ENCODE results near the gene ZMAT3. TPM values are rescaled to one million over a fixed set of nuclear protein-coding genes. Genes with fewer than 3 reads are reported as not detected.
"Not testable (repeated sequence)": the region's sequence is repeated elsewhere in the genome, so short reads cannot be mapped to it uniquely, and the experiment has no call there.

ZMAT3 gene
- total RNA-seq, 1 donor from 2014 or later: 80.7 TPM

- Mint-ChIP-seq H3K27me3 (ENCODE audit: low read depth) (no peaks in the 10 kb centered on the region), H3K36me3 (ENCODE audit: low read depth) (peaks cover 19% of the 10 kb centered on the region), H3K4me1 (ENCODE audit: low read depth) (peaks cover 21% of the 10 kb centered on the region), H3K9me3 (ENCODE audit: low read depth) (peaks cover 18% of the 10 kb centered on the region), H3K4me3 (ENCODE audit: unreplicated experiment) (no peak overlapping the region), H3K27ac (ENCODE audit: unreplicated experiment) (no peak overlapping the region)
- no peak for DNase-seq (ENCODE audit: low spot score)
- no peak for TF ChIP-seq CTCF (IDR thresholded peaks at IDR 0.05)
Observed at GRCh38 chr3:179038216-179038898, 33.3 kb downstream of the ZMAT3 start.

GRCh38 chr3:179037351-179037750 is 34.3 kb downstream of the ZMAT3 start:
- peaks cover 15% of the 10 kb centered on the region for H3K36me3 Mint-ChIP-seq (ENCODE audit: low read depth)
- no peak overlapping the region for H3K27ac Mint-ChIP-seq (ENCODE audit: unreplicated experiment)
- H3K27me3 Mint-ChIP-seq (ENCODE audit: low read depth): no peaks in the 10 kb centered on the region

GRCh38 chr3:179036626-179037300 is 34.8 kb downstream of the ZMAT3 start:
- H3K27me3 Mint-ChIP-seq (ENCODE audit: low read depth): no peaks in the 10 kb centered on the region
- no peak overlapping the region for H3K27ac Mint-ChIP-seq (ENCODE audit: unreplicated experiment)
- peak overlapping the region; percentile 11 for H3K4me3 Mint-ChIP-seq (ENCODE audit: unreplicated experiment)
- peaks cover 14% of the 10 kb centered on the region for H3K9me3 Mint-ChIP-seq (ENCODE audit: low read depth)
- DNase-seq (ENCODE audit: low spot score): no peak
- peaks cover 15% of the 10 kb centered on the region for H3K36me3 Mint-ChIP-seq (ENCODE audit: low read depth)
- no peak for TF ChIP-seq CTCF (IDR thresholded peaks at IDR 0.05)
- peaks cover 27% of the 10 kb centered on the region for H3K4me1 Mint-ChIP-seq (ENCODE audit: low read depth)

More at GRCh38 chr3:179037351-179037750, 34.3 kb downstream of the ZMAT3 start:
- TF ChIP-seq CTCF (IDR thresholded peaks at IDR 0.05): no peak
- DNase-seq (ENCODE audit: low spot score): peak; percentile 98
- H3K9me3 Mint-ChIP-seq (ENCODE audit: low read depth): peaks cover 14% of the 10 kb centered on the region
- peak overlapping the region; percentile 55 for H3K4me3 Mint-ChIP-seq (ENCODE audit: unreplicated experiment)
- H3K4me1 Mint-ChIP-seq (ENCODE audit: low read depth): peaks cover 27% of the 10 kb centered on the region

- no peaks in the 10 kb centered on the region for H3K27me3 Mint-ChIP-seq (ENCODE audit: low read depth)
- no peak for TF ChIP-seq CTCF (IDR thresholded peaks at IDR 0.05)
- peaks cover 24% of the 10 kb centered on the region for H3K4me1 Mint-ChIP-seq (ENCODE audit: low read depth)
- no peak overlapping the region for H3K27ac Mint-ChIP-seq (ENCODE audit: unreplicated experiment)
- H3K9me3 Mint-ChIP-seq (ENCODE audit: low read depth): peaks cover 13% of the 10 kb centered on the region
- peaks cover 13% of the 10 kb centered on the region for H3K36me3 Mint-ChIP-seq (ENCODE audit: low read depth)
- no peak for DNase-seq (ENCODE audit: low spot score)
- H3K4me3 Mint-ChIP-seq (ENCODE audit: unreplicated experiment): no peak overlapping the region
Observed at GRCh38 chr3:179036226-179036625, 35.4 kb downstream of the ZMAT3 start.

- TF ChIP-seq CTCF (IDR thresholded peaks at IDR 0.05): no peak
- DNase-seq (ENCODE audit: low spot score): no peak
- Mint-ChIP-seq H3K9me3 (ENCODE audit: low read depth) (peaks cover 6% of the 10 kb centered on the region), H3K36me3 (ENCODE audit: low read depth) (peaks cover 9% of the 10 kb centered on the region), H3K4me3 (ENCODE audit: unreplicated experiment) (no peak overlapping the region), H3K27me3 (ENCODE audit: low read depth) (no peaks in the 10 kb centered on the region), H3K27ac (ENCODE audit: unreplicated experiment) (no peak overlapping the region), H3K4me1 (ENCODE audit: low read depth) (peaks cover 18% of the 10 kb centered on the region)
Observed at GRCh38 chr3:179035232-179035631, 36.4 kb downstream of the ZMAT3 start.

GRCh38 chr3:179033304-179033657 is 38.3 kb downstream of the ZMAT3 start:
- not testable (repeated sequence) for DNase-seq (ENCODE audit: low spot score); H3K9me3 Mint-ChIP-seq (ENCODE audit: low read depth); H3K4me3 Mint-ChIP-seq (ENCODE audit: unreplicated experiment); H3K36me3 Mint-ChIP-seq (ENCODE audit: low read depth); H3K27me3 Mint-ChIP-seq (ENCODE audit: low read depth)
- peak overlapping the region; percentile 41 for H3K27ac Mint-ChIP-seq (ENCODE audit: unreplicated experiment)
- H3K4me1 Mint-ChIP-seq (ENCODE audit: low read depth): peaks cover 19% of the 10 kb centered on the region

GRCh38 chr3:179032454-179033303 is 38.9 kb downstream of the ZMAT3 start:
- not testable (repeated sequence) for H3K4me3 Mint-ChIP-seq (ENCODE audit: unreplicated experiment); H3K27me3 Mint-ChIP-seq (ENCODE audit: low read depth); H3K36me3 Mint-ChIP-seq (ENCODE audit: low read depth); H3K9me3 Mint-ChIP-seq (ENCODE audit: low read depth); DNase-seq (ENCODE audit: low spot score)
- Mint-ChIP-seq H3K4me1 (ENCODE audit: low read depth) (peaks cover 24% of the 10 kb centered on the region), H3K27ac (ENCODE audit: unreplicated experiment) (peak overlapping the region; percentile 41)

Measured in chondrocyte (in vitro differentiated cells).